AG04449 (cell line): ENCODE data around the gene FLVCR2.

ENCODE experiments used
- CTCF ChIA-PET: fragments of 350-600 bp; formaldehyde crosslinking; extraction: SDS; loops from one replicate; lab custom pipeline; 2021; ENCODE audit warnings: antibody characterized with exemption; lab: Yijun Ruan, JAX
- POLR2A ChIA-PET: fragments of 400-600, 350-600 bp; formaldehyde crosslinking; extraction: SDS; loops from one replicate; lab custom pipeline; 2020; ENCODE audit warnings: antibody characterized with exemption, inconsistent platforms; lab: Yijun Ruan, JAX
- DNase-seq: peaks from one replicate; pipeline ENCODE4 v3.0.0-alpha.2; 2010; ENCODE audit warnings: low read depth, low spot score
- H3K4me3 ChIP-seq: 2 replicates; pipeline ENCODE4 v1.5.1; 2011; ENCODE audit warnings: low read depth, mild to moderate bottlenecking, control low read depth, low read length
- CTCF ChIP-seq: IDR thresholded peaks from one replicate; pipeline ENCODE4 v1.5.1; 2011; ENCODE audit warnings: mild to moderate bottlenecking, moderate library complexity, low read length, control low read depth, inconsistent platforms; ENCODE audit not compliant: insufficient read depth; ENCODE audit errors: missing control alignments

The FLVCR2 gene

GRCh38 chr14:75578102-75578785 lies at the start of gene FLVCR2:
FLVCR2 (plus strand) TSS chr14:75578620; CDS start chr14:75578973, 353 bp downstream.
- no peak for TF ChIP-seq CTCF
- CTCF ChIA-PET, result interaction anchor here (0.8 to 13.2 kb wide), 34 partner anchors 9 to 619 kb away, joined by 3 to 896 read pairs (median 5); partner anchors contain the start of genes ERG28 and TTLL5
- peak within 1 kb of the TSS; percentile 59 for H3K4me3 ChIP-seq
- POLR2A ChIA-PET, result interaction anchor here (1.0 to 1.6 kb wide), 2 partner anchors 75 to 77 kb away, joined by 3 to 6 read pairs; no protein-coding TSS in a partner anchor
- DNase-seq, result no peak

- POLR2A ChIA-PET, result no interaction called here
- no peak for DNase-seq
- CTCF ChIA-PET, result interaction anchor here (1.1 to 1.6 kb wide), 3 partner anchors 29 to 226 kb away, joined by 3 to 4 read pairs (median 3); no protein-coding TSS in a partner anchor
- no peak overlapping the region for H3K4me3 ChIP-seq
- TF ChIP-seq CTCF, result no peak
Observed at GRCh38 chr14:75531256-75531655, 47.2 kb upstream of the FLVCR2 start.

GRCh38 chr14:75531660-75532317 lies 46.6 kb upstream of the FLVCR2 start:
- DNase-seq, result peak; percentile 3
- H3K4me3 ChIP-seq, result no peak overlapping the region
- ChIA-PET CTCF (interaction anchor here (1.1 to 1.6 kb wide), 3 partner anchors 29 to 226 kb away, joined by 3 to 4 read pairs (median 3); no protein-coding TSS in a partner anchor), POLR2A (no interaction called here)
- no peak for TF ChIP-seq CTCF

- TF ChIP-seq CTCF, result no peak
- ChIA-PET POLR2A (no interaction called here), CTCF (interaction anchor here (1.1 to 2.7 kb wide), 3 partner anchors 12 to 44 kb away, joined by 4 to 12 read pairs (median 4); partner anchors contain the start of gene BATF)
- no peak for DNase-seq
- no peak overlapping the region for H3K4me3 ChIP-seq
Observed at GRCh38 chr14:75533791-75534555, 44.4 kb upstream of the FLVCR2 start.

- H3K4me3 ChIP-seq, result no peak overlapping the region
- CTCF ChIA-PET, result interaction anchor here (0.9 to 2.7 kb wide), 3 partner anchors 14 to 42 kb away, joined by 3 to 12 read pairs (median 4); no protein-coding TSS in a partner anchor
- DNase-seq, result no peak
- no peak for TF ChIP-seq CTCF
- POLR2A ChIA-PET, result interaction anchor here (0.6 kb wide), 1 partner anchor 13 kb away, joined by 3 read pairs; the partner anchor contains the start of gene BATF
Observed at GRCh38 chr14:75535164-75535898, 43.1 kb upstream of the FLVCR2 start.
